SKM-1 treated with dmso at 0.1 percent for 144 hours (cell line): ENCODE data around the gene GNGT1.

Source experiments
- DNase-seq: peaks from one replicate; lab custom pipeline; 2025; ENCODE audit not compliant: unreplicated experiment; lab: John Stamatoyannopoulos, UW

GNGT1 gene

DNA sequence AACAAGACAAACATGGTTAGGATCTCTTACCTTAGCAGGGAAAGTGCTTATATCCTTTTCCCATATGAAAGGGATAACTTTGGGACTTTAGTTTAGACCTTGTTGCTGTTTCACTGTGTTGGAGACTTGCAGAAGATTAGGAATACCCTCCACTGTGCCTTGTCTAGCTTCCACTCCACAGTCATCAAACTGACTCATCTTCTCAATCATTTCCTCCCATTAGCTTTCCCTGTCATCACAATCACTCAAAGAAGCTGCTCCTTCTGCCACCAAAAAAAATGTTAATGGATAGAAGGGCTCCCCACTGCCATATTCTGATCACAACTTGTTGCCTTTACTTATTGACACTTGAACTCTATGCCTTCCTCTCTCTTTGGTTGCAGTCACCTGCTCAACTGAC is 31.9 kb downstream of the GNGT1 start:
- DNase-seq, result no peak

DNA sequence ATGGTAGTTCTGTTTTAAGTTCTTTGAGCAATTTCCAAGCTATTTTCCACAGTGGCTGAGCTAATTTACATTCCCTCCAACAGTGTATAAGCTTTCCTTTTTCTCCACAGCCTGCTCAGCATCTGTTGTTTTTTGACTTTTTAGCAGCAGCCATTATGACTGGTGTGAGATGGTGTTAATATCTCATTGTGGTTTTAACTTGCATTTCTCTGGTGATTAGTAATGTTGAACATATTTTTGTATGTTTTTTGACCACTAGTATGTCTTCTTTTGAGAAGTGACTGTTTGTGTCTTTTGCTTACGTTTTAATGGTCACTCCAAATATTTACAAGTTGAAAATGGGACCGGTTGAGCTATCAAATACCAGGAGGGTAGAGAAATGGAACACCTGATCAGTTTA is 35.6 kb downstream of the GNGT1 start:
- DNase-seq, result no peak

DNA sequence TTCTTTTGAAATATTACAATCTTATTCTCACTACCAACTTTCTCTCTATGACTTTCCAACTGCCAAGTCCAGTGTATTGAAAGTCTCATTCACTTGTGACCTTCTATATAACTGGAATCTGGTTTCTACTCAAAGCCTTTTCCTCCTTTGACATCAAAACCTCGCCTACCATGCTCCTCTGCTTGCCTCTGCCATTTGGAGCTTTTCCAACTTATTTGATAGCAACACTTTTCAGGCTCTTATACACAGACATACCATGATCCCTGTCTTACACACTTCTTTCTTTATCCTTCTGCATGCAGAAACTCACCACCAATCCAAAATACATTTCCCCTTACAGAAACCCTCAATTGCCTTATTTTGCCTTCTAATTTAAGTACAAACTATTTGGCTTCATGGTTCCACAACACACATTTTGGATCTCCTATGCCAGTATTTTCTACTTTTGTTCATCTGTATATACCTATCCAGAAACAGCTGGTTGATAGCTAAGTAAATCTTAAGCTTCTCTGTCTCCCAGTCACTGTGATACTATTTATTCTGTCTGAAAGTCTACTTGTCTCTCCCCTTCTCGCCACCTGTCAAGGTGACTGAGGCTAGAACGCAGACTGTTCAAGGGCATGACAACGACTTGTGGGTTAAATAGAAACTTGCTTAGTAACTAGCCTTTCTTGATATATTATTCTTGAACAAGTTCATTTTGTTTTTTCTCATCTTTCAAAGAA is 37.6 kb downstream of the GNGT1 start:
- DNase-seq, result no peak

DNA sequence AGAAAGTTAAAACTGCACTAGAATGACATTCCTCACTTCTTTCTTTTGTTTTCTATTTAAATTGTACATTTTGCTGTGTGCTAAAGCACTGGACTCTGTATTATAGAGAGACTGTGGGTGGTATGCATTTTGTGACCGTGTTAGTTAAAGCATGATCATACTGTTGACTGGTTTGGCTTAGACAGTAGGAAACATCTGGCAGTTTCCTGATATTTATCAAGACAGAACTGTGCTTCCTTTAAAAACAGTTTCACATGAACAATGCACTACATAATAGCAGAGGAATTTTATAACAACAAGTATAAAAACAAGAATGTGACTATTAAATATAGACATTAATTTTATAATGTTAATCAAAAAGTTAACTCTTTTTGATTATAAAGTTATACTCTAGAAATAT is 38.3 kb downstream of the GNGT1 start:
- no peak for DNase-seq

DNA sequence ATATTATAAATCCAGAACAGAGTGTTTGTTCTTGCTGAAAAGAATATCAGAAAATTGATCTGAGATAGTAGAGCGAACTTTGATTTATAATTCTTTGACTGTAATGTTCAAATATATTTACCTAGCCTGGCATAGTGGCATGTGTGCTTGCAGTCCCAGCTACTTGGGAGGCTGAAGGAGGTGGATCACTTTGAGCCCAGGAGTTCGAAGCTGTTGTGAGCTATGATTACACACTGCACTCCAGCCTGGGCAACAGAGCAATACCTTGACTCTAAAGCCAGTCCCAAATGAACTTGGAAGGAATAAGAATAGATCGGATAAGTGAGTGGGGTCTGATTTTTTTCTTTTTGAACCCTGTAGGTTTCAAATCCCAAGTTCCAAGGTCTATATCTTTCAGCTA is 38.7 kb downstream of the GNGT1 start:
- no peak for DNase-seq

DNA sequence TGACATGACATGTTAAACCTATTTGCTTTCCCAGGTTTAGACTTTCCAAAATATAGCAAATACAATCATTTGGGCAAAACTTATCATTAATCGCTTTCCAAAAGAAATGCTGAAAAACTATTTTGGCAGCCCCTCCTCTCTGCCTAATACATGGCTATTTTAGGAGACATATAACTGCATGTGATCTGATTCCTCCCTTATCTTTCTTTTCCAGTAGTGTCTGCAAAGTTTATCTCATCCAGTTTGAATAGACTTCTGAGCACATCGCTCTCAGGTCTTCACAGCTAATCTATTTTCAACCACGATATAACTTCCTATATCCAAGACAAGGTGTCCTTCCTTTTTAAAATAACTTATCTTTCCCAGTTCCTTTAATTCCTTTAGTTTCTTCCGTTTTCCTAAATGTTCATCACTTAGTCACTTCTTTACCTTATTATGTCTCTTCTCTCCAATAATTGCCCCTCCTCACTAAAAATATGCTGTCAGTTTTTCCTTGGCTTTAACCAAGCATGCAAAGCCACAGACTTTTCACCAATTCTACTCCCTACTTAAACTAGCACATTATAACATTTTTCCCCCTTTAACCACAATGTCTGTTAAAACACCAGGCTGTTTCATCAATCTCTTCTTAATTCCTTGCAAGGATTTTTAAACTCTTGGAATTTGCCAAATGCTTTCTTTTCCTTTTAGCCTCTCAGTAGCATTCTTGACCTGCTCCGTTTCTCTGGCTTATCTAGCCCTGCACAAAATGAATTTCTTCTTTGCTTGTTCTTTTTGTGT is 39.6 kb downstream of the GNGT1 start:
- DNase-seq, result no peak

DNA sequence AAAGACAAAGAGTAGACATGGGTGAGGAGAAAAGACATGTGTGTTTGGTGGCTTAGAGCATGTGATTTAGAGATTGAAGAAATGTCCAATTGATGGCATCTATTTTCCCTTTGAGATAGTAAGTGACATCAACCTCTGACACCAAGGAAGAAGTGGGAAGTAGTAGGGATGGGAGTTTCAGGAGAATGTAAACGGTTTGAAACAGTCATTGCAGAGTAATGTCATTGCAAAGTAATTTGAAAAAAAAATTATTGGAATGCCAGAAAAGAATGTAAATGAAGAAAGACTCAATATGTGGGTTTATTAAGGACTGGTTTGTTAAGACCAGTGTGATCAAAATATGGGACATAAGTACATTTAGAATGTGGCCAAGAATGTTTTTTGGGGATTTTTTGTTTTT is 41.7 kb downstream of the GNGT1 start:
- DNase-seq, result no peak

DNA sequence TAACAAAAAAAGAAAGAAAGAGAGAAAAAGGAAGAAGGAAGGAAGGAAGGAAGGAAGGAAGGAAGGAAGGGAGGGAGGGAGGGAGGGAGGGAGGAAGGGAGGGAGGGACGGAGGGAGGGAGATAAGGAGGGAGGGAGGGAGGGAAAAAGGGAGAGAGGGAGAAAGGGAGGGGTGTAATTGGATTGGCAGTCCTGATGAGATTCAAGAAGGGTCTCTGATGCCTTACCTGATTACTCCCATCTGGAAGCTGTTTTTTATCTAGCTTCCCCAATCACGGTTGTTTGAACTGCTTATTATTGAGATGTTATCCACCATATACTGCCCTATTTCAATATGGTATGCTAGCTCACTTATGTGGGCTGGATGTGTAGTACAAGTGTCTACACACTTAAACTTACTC is 42.5 kb downstream of the GNGT1 start:
- no peak for DNase-seq

DNA sequence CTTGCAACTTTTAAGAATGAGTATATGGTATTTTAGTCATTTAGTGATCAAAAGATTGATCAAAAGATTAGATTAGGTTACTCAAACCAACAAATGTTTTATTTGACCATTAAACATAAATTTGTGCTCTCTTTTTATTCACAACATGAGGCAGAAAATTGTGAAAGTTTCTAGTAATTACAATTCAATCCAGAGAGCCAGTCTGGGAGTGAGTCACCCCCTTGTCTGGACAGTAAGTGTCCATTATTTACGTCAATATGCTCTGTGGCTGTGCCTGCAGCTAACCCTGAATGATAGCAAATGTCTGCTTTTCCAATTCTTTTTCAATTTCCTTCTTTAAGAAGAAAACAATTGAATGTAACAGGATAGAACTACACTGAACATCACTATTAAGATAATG is 43.1 kb downstream of the GNGT1 start:
- no peak for DNase-seq

DNA sequence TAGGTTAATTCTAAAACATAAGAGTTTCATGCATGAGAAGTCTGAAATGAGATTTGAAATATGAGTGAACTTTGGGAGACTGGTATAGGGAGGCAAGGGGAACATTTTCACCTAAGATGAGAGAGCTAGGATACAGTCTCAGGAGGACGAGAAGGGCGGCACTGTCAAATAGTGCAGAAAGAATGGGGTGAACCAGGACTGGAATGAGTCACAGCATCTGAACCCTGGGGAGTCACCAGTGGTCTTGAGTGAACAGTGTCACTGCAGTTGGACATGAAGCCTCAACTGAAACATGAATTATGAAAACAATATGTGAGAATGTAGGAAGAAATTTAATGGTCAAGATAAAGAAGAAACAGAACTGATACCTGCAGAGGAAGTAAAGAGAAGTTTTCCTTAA is 48.9 kb downstream of the GNGT1 start:
- no peak for DNase-seq

DNA sequence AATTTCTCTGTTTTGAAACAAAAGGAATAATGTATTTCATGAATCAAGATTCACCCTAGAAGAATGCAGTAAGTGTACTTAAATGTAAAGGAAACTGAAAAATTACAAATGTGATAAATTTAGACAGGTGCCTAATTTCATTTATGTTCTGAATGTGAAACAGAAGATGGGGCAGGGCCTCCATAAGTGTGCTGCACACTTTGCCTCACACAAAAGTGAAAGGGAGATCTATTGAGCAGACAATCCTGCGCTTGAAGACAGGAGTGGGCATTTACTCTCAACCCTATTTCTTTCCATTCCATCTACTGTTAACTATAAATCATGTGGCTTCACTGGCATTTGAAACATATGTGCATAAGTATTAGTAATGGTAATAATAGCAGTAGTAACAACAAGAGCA is 51.4 kb downstream of the GNGT1 start:
- no peak for DNase-seq

DNA sequence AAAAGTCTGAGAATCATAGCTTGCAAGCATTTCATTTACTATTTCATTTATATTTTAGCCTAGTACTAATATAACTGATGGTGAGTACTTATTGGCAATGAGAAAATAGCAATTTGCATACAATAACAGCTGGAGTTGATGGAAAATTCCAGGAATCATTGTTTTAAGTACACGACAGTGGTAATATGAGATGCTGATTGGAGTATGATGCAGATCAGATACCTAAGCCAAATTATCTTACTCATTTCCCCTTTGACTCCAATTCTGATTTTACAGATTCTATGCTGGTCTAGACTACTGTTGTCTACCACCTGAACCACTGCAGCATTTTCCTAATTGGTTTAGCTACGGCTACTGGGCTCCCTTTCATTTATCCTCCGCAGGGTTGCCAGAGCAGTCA is 51.8 kb downstream of the GNGT1 start:
- no peak for DNase-seq

DNA sequence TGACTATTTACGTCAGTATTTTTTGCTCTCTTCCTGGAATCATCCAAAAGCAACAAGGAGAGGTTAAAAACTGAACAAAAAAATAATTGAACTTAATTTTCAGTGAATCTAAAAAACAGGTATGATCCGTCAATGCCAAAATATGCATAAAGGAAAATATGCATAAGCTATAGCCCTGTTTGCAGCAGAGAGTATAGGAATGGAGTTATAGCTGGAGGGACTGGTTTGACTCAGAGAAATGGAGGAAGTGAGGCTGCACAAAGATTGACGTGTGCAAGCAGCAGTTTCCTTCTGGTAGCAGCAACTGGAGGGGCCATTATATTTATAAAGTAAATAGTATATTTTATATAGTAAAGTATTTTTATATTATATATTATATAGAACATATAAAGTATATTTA is 52.3 kb downstream of the GNGT1 start:
- DNase-seq, result no peak
